Epithelial cell of proximal tubule (primary cell): ENCODE data around the gene ALDH5A1. TPM values are rescaled to one million over a fixed set of nuclear protein-coding genes. Genes with fewer than 3 reads are reported as not detected.

Source experiments
- DNase-seq: peaks from one replicate; pipeline ENCODE4 v3.0.0-alpha.2; 2011; ENCODE audit warnings: low read depth
- H3K4me3 ChIP-seq: 2 replicates; pipeline ENCODE4 v1.5.1; 2011; ENCODE audit warnings: low read depth, mild to moderate bottlenecking, low read length
- CTCF ChIP-seq: conservative IDR thresholded peaks from 2 replicates; pipeline ENCODE4 v1.5.1; 2012; ENCODE audit warnings: low read depth, mild to moderate bottlenecking, low read length
- total RNA-seq: library from RNA; depleted of rRNA; stranded (reverse); fragments of >200 nt; gene quantifications from 2 replicates; pipeline ENCODE4 v1.2.3, GENCODE V29; 2015

The ALDH5A1 gene
- total RNA-seq, 1 donor from 2014 or later = 4.6 TPM

GRCh38 chr6:24469811-24470210 is 25.0 kb upstream of the ALDH5A1 start:
- no peak overlapping the region for H3K4me3 ChIP-seq
- no peak for TF ChIP-seq CTCF
- DNase-seq = no peak

- no peak for TF ChIP-seq CTCF
- DNase-seq = no peak
- no peak overlapping the region for H3K4me3 ChIP-seq
These were observed 22.6 kb upstream of the ALDH5A1 start for GRCh38 chr6:24472181-24472580.

- H3K4me3 ChIP-seq = no peak overlapping the region
- no peak for TF ChIP-seq CTCF
- DNase-seq = no peak
These were observed 18.1 kb upstream of the ALDH5A1 start for GRCh38 chr6:24476631-24477030.

GRCh38 chr6:24477070-24477469 is 17.7 kb upstream of the ALDH5A1 start:
- no peak for TF ChIP-seq CTCF
- H3K4me3 ChIP-seq = no peak overlapping the region
- DNase-seq = no peak

GRCh38 chr6:24478903-24479302 is 15.9 kb upstream of the ALDH5A1 start:
- no peak overlapping the region for H3K4me3 ChIP-seq
- TF ChIP-seq CTCF = no peak
- DNase-seq = no peak

GRCh38 chr6:24480705-24481104 is 14.1 kb upstream of the ALDH5A1 start:
- no peak for TF ChIP-seq CTCF
- H3K4me3 ChIP-seq = no peak overlapping the region
- no peak for DNase-seq

GRCh38 chr6:24481449-24481848 is 13.3 kb upstream of the ALDH5A1 start:
- TF ChIP-seq CTCF = no peak
- H3K4me3 ChIP-seq = no peak overlapping the region
- DNase-seq = no peak
